HPDE6-E6E7 (cell line): ENCODE measurements around the gene SLC18A2.

Experiments used
- DNase-seq: peaks from one replicate; pipeline ENCODE4 v3.0.0; 2011; ENCODE audit warnings: missing footprints; ENCODE audit errors: extremely low spot score

SLC18A2 gene

GRCh38 chr10:117237401-117237991, 3.4 kb upstream of the SLC18A2 start:
- DNase-seq = no peak

GRCh38 chr10:117239051-117239450, 1.9 kb upstream of the SLC18A2 start:
- no peak for DNase-seq

GRCh38 chr10:117239721-117240620, 943 bp upstream of the SLC18A2 start:
- no peak for DNase-seq

- DNase-seq = no peak
Observed at GRCh38 chr10:117241541-117242462, 888 bp downstream of the SLC18A2 start.

GRCh38 chr10:117242463-117242832, 1.5 kb downstream of the SLC18A2 start:
- DNase-seq = no peak

- DNase-seq = no peak
Observed at GRCh38 chr10:117246997-117247671, 6.2 kb downstream of the SLC18A2 start.

GRCh38 chr10:117248750-117249465, 8.0 kb downstream of the SLC18A2 start:
- no peak for DNase-seq

GRCh38 chr10:117249493-117250093, 8.7 kb downstream of the SLC18A2 start:
- no peak for DNase-seq

GRCh38 chr10:117250411-117250810, 9.5 kb downstream of the SLC18A2 start:
- DNase-seq = no peak

GRCh38 chr10:117253908-117254307, 13.0 kb downstream of the SLC18A2 start:
- no peak for DNase-seq

- no peak for DNase-seq
Observed at GRCh38 chr10:117254338-117254737, 13.4 kb downstream of the SLC18A2 start.

GRCh38 chr10:117254774-117255735, 14.1 kb downstream of the SLC18A2 start:
- DNase-seq = no peak

GRCh38 chr10:117255835-117256460, 15.0 kb downstream of the SLC18A2 start:
- no peak for DNase-seq

- DNase-seq = no peak
Observed at GRCh38 chr10:117256910-117257309, 16.0 kb downstream of the SLC18A2 start.

- DNase-seq = no peak
Observed at GRCh38 chr10:117257721-117258120, 16.8 kb downstream of the SLC18A2 start.

GRCh38 chr10:117259279-117259678, 18.4 kb downstream of the SLC18A2 start:
- no peak for DNase-seq

- DNase-seq = no peak
Observed at GRCh38 chr10:117260084-117260483, 19.2 kb downstream of the SLC18A2 start.

- DNase-seq = no peak
Observed at GRCh38 chr10:117261501-117261900, 20.6 kb downstream of the SLC18A2 start.
